ENCODE data around the gene GAL3ST3. TPM values are rescaled to one million over a fixed set of nuclear protein-coding genes. Genes with fewer than 3 reads are reported as not detected.

Gene GAL3ST3
- total RNA-seq, 2 donors from 2014 or later, result 1.1 TPM; not detected in 1

GRCh38 chr11:66064571-66064970, 15.6 kb upstream of the GAL3ST3 start:
- Histone ChIP-seq H3K4me1 (ENCODE audit: control insufficient read depth in 1 of 2, low read depth in 2 of 2) (peaks cover 11 to 18% of the 10 kb centered on the region in 2 donors), H3K27ac (no peak overlapping the region), H3K9me3 (no peaks in the 10 kb centered on the region), H3K27me3 (replicated peaks; ENCODE audit: insufficient read depth) (no peaks in the 10 kb centered on the region), H3K36me3 (peaks cover 65% of the 10 kb centered on the region), H3K4me3 (no peak overlapping the region)
- TF ChIP-seq, protein P1, sequence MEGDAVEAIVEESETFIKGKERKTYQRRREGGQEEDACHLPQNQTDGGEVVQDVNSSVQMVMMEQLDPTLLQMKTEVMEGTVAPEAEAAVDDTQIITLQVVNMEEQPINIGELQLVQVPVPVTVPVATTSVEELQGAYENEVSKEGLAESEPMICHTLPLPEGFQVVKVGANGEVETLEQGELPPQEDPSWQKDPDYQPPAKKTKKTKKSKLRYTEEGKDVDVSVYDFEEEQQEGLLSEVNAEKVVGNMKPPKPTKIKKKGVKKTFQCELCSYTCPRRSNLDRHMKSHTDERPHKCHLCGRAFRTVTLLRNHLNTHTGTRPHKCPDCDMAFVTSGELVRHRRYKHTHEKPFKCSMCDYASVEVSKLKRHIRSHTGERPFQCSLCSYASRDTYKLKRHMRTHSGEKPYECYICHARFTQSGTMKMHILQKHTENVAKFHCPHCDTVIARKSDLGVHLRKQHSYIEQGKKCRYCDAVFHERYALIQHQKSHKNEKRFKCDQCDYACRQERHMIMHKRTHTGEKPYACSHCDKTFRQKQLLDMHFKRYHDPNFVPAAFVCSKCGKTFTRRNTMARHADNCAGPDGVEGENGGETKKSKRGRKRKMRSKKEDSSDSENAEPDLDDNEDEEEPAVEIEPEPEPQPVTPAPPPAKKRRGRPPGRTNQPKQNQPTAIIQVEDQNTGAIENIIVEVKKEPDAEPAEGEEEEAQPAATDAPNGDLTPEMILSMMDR (IDR thresholded peaks at IDR 0.05), result no peak
- ATAC-seq (ENCODE audit: insufficient number of reproducible peaks, low FRiP score, low read depth) (no peak), DNase-seq (ENCODE audit: low spot score) (no peak)

- peaks cover 5 to 11% of the 10 kb centered on the region in 2 donors for H3K4me1 ChIP-seq (ENCODE audit: control insufficient read depth in 1 of 2, low read depth in 2 of 2)
- no peak for DNase-seq (ENCODE audit: low spot score)
- no peaks in the 10 kb centered on the region for H3K27me3 ChIP-seq (replicated peaks; ENCODE audit: insufficient read depth)
- no peak overlapping the region for H3K27ac ChIP-seq
- ATAC-seq (ENCODE audit: insufficient number of reproducible peaks, low FRiP score, low read depth), result no peak
- no peaks in the 10 kb centered on the region for H3K9me3 ChIP-seq
- TF ChIP-seq, protein P1 (IDR thresholded peaks at IDR 0.05), result no peak
- peaks cover 70% of the 10 kb centered on the region for H3K36me3 ChIP-seq
- no peak overlapping the region for H3K4me3 ChIP-seq
Observed at GRCh38 chr11:66063900-66064299, 14.9 kb upstream of the GAL3ST3 start.

DNA sequence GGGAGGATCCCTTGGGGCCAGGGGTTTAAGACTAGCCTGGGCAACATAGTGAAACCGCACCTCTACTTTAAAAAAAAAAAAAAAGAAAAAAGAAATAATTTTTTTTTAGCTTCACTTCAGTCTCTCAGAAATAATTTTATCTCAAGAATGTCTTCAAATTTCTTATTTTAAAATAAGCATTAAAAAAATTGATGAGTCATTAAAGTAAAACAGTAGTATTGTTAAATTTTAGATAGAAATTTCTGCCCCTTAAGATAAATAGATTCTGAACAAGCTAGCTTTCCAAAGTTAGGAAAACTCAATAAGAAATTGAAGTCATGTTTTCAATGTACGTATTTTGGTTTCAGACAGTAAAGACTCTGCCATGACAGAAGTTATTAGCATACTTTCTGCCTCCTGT, 13.4 kb upstream of the GAL3ST3 start:
- Histone ChIP-seq H3K27ac (no peak overlapping the region), H3K36me3 (peaks cover 73% of the 10 kb centered on the region), H3K27me3 (replicated peaks; ENCODE audit: insufficient read depth) (no peaks in the 10 kb centered on the region), H3K9me3 (no peaks in the 10 kb centered on the region), H3K4me1 (ENCODE audit: control insufficient read depth in 1 of 2, low read depth in 2 of 2) (no peaks in the 10 kb centered on the region), H3K4me3 (no peak overlapping the region)
- DNase-seq (ENCODE audit: low spot score) (no peak), ATAC-seq (ENCODE audit: insufficient number of reproducible peaks, low FRiP score, low read depth) (no peak)
- TF ChIP-seq, protein P1 (IDR thresholded peaks at IDR 0.05), result no peak

GRCh38 chr11:66061268-66061667, 12.3 kb upstream of the GAL3ST3 start:
- TF ChIP-seq, protein P1 (IDR thresholded peaks at IDR 0.05), result no peak
- no peaks in the 10 kb centered on the region for H3K27me3 ChIP-seq (replicated peaks; ENCODE audit: insufficient read depth)
- ATAC-seq (ENCODE audit: insufficient number of reproducible peaks, low FRiP score, low read depth), result no peak
- no peaks in the 10 kb centered on the region for H3K4me1 ChIP-seq (ENCODE audit: control insufficient read depth in 1 of 2, low read depth in 2 of 2)
- H3K4me3 ChIP-seq, result no peak overlapping the region
- DNase-seq (ENCODE audit: low spot score), result no peak
- no peak overlapping the region for H3K27ac ChIP-seq
- H3K36me3 ChIP-seq, result peaks cover 73% of the 10 kb centered on the region
- H3K9me3 ChIP-seq, result no peaks in the 10 kb centered on the region

DNA sequence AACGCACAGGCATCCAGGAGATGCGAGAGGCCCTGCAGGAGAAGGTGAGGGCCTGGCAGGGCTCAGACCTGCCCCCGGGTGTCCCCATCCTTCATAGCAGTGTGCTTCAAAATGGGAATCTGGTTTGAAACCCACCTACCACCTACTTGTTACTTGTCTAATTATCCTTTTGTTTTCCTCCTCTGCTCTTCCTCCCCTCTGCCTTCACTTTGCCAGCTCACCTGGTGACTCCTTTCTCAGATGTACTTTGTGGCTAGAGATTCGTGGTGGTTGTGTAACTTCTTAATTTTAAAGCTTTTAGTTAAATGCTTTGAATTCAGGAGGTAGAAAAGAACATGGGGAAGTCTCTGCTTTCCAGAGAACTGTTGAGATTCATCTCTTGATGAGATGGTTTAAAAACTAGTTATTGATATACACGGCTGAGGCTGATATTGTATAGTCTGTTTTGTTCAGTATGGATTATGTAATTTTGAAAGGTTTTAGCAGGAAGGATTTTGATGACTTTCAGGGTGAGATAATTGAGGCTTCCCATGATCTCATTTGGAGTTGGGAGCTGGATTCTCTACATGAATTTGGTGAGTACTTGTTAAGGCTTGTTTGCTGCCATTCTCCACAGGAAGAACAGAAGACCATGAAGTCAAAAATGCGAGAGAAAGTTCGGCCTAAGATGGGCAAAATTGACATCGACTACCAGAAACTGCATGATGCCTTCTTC, 11.2 kb upstream of the GAL3ST3 start:
- TF ChIP-seq, protein P1 (IDR thresholded peaks at IDR 0.05), result no peak
- no peak for DNase-seq (ENCODE audit: low spot score)
- no peak overlapping the region for H3K4me3 ChIP-seq
- no peaks in the 10 kb centered on the region for H3K9me3 ChIP-seq
- H3K27me3 ChIP-seq (replicated peaks; ENCODE audit: insufficient read depth), result no peaks in the 10 kb centered on the region
- H3K36me3 ChIP-seq, result peaks cover 83% of the 10 kb centered on the region
- H3K27ac ChIP-seq, result no peak overlapping the region
- no peak for ATAC-seq (ENCODE audit: insufficient number of reproducible peaks, low FRiP score, low read depth)
- H3K4me1 ChIP-seq (ENCODE audit: control insufficient read depth in 1 of 2, low read depth in 2 of 2), result no peaks in the 10 kb centered on the region

All from thoracic aorta (tissue), 2 donors.